DOHH2 (cell line): ENCODE measurements around the gene TMEM176B.

Source experiments
- H3F3A ChIP-seq: fragments of 200-600 bp; sonication (generic), shearing (Covaris generic); 2 replicates; pipeline ENCODE4 v1.6.0; 2016; ENCODE audit warnings: antibody characterized with exemption, mild to moderate bottlenecking; ENCODE audit not compliant: control insufficient read depth, insufficient read depth
- H3K27ac ChIP-seq: fragments of 200-600 bp; sonication (generic); 2 replicates; pipeline ENCODE4 v1.5.1; 2014; ENCODE audit warnings: low read depth, mild to moderate bottlenecking, low read length, moderate library complexity
- H3K27me3 ChIP-seq: fragments of 200-600 bp; sonication (generic); 2 replicates; pipeline ENCODE4 v1.6.1; 2014; ENCODE audit warnings: mild to moderate bottlenecking, low read length, mixed read lengths; ENCODE audit not compliant: control insufficient read depth
- H3K36me3 ChIP-seq: fragments of 200-600 bp; sonication (generic); 2 replicates; pipeline ENCODE4 v1.6.1; 2014; ENCODE audit warnings: mild to moderate bottlenecking, low read length, moderate library complexity, mixed read lengths; ENCODE audit not compliant: control insufficient read depth
- H3K4me1 ChIP-seq: fragments of 200-600 bp; sonication (generic); 2 replicates; pipeline ENCODE4 v1.6.1; 2014; ENCODE audit warnings: mild to moderate bottlenecking, low read length, mixed read lengths; ENCODE audit not compliant: control insufficient read depth
- H3K4me2 ChIP-seq: fragments of 200-600 bp; sonication (generic); 2 replicates; pipeline ENCODE4 v1.6.0; 2014; ENCODE audit warnings: mild to moderate bottlenecking, low read length, moderate library complexity
- H3K4me3 ChIP-seq: fragments of 200-600 bp; sonication (generic); 2 replicates; pipeline ENCODE4 v1.5.1; 2014; ENCODE audit warnings: mild to moderate bottlenecking, low read length, mixed read lengths
- H3K79me2 ChIP-seq: fragments of 200-600 bp; sonication (generic); 2 replicates; pipeline ENCODE4 v1.6.1; 2014; ENCODE audit warnings: mild to moderate bottlenecking, low read length, mixed read lengths; ENCODE audit not compliant: control insufficient read depth
- H3K9me2 ChIP-seq: fragments of 200-600 bp; sonication (generic); replicated peaks from 2 replicates; pipeline ENCODE4 v1.6.1; 2014; ENCODE audit warnings: mild to moderate bottlenecking, low read length, mixed read lengths; ENCODE audit not compliant: control insufficient read depth
- H3K9me3 ChIP-seq: fragments of 200-600 bp; sonication (generic); 2 replicates; pipeline ENCODE4 v1.6.1; 2014; ENCODE audit warnings: antibody characterized with exemption, low read length, mixed read lengths; ENCODE audit not compliant: control insufficient read depth, insufficient read depth
- H4K20me1 ChIP-seq: fragments of 200-600 bp; sonication (generic); 2 replicates; pipeline ENCODE4 v1.6.0; 2014; ENCODE audit warnings: low read depth, mild to moderate bottlenecking, antibody characterized with exemption, low read length, moderate library complexity; ENCODE audit not compliant: control insufficient read depth, insufficient read depth
- CTCF ChIP-seq: fragments of 200-600 bp; sonication (generic); IDR thresholded peaks from one replicate; pipeline ENCODE4 v1.5.1; 2014; ENCODE audit warnings: antibody characterized with exemption, mild to moderate bottlenecking, low read depth, low read length; ENCODE audit not compliant: poor library complexity, severe bottlenecking
- EZH2phosphoT487 ChIP-seq: fragments of 200-600 bp; sonication (generic); IDR thresholded peaks from 2 replicates; pipeline ENCODE4 v1.6.1; 2017; ENCODE audit warnings: borderline replicate concordance, mild to moderate bottlenecking, antibody characterized with exemption, low read length, moderate library complexity, mixed read lengths

The TMEM176B gene

DNA sequence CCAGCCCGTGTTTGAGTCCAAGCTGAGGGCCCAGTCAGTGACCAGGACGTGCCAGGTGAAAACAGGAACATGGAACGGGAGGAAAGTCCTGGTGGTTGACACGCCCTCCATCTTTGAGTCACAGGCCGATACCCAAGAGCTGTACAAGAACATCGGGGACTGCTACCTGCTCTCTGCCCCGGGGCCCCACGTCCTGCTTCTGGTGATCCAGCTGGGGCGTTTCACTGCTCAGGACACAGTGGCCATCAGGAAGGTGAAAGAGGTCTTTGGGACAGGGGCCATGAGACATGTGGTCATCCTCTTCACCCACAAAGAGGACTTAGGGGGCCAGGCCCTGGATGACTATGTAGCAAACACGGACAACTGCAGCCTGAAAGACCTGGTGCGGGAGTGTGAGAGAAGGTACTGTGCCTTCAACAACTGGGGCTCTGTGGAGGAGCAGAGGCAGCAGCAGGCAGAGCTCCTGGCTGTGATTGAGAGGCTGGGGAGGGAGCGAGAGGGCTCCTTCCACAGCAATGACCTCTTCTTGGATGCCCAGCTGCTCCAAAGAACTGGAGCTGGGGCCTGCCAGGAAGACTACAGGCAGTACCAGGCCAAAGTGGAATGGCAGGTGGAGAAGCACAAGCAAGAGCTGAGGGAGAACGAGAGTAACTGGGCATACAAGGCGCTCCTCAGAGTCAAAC, 57.7 kb downstream of the TMEM176B start:
- H3K27ac ChIP-seq = no peak overlapping the region
- H3F3A ChIP-seq = no peaks in the 10 kb centered on the region
- no peaks in the 10 kb centered on the region for H3K9me2 ChIP-seq
- TF ChIP-seq CTCF (no peak), EZH2phosphoT487 (no peak)
- no peaks in the 10 kb centered on the region for H3K36me3 ChIP-seq
- no peak overlapping the region for H3K4me3 ChIP-seq
- peaks cover 16% of the 10 kb centered on the region; the same call in 1 of the 2 replicates for H3K27me3 ChIP-seq
- H3K4me2 ChIP-seq = no peak overlapping the region
- no peaks in the 10 kb centered on the region for H3K9me3 ChIP-seq
- H3K4me1 ChIP-seq = no peaks in the 10 kb centered on the region
- H4K20me1 ChIP-seq = no peaks in the 10 kb centered on the region
- H3K79me2 ChIP-seq = no peaks in the 10 kb centered on the region
